Measurements from ENCODE around the gene ELMO1.

ELMO1 gene

DNA sequence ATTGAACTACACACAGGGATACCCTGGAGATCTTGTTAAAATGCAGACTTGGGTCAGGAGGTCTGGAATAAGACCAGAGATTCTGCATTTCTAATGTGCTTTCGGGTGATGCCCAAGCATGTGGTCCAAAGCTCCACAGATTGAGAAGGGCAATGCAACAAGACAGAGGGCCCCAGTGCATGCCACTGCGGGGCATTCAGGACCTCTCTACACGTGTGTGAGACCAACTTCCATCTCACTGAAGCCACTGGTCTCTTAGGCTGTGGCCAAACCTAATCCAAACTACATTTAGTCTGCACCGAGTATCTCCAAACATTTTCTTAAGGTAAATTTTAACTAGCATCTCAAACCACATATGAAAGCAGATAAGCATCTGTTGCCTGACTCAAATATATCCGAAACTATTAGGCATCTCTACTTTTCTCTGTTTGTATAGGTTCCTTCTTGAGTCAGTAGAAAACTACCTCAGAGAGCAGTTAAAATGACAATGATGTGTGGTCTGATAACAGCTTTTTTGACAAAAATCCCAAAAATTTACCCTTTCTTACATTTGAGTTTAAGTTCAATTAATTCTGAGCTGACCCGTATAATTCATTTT is 107.5 kb downstream of the ELMO1 start:
- no peak for DNase-seq

DNA sequence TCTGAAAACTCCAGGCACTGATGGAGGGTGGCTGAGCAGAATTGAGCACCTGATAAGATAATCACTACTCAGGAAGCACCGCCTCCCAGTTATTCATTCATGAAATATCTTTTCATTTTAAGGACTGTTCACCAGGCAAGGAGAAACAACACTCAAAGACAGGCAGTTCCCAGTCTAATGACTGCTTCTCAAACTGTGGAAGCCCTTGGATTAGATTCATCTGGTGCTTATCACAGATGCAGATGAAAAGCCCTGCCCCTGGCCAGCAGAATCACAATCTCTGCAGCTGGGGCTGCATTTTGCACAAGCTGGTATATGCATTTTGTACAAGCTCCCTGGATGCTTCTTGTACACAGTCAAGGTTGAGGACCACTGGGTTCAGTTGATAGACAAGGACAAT is 109.7 kb downstream of the ELMO1 start:
- no peak for DNase-seq

DNA sequence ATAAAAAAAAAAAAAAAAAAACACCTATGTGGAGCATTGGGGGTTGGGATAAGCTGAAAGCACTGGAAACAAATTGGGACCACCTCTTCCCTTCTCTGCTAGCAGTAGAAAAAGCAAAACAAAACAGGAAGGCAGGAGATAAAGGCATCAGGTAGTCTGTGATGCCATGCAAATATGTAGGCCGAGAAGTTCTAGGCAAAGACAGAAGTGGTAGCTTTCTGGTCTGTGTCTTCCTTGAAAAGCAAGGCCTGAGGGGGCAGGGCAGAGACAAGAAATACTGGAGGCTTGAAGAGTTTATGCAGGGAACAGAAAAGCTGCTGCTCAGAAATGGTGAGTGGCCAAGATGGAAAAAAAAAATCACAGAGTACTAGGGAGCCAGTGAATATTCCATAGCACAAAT is 111.1 kb downstream of the ELMO1 start:
- no peak for DNase-seq

DNA sequence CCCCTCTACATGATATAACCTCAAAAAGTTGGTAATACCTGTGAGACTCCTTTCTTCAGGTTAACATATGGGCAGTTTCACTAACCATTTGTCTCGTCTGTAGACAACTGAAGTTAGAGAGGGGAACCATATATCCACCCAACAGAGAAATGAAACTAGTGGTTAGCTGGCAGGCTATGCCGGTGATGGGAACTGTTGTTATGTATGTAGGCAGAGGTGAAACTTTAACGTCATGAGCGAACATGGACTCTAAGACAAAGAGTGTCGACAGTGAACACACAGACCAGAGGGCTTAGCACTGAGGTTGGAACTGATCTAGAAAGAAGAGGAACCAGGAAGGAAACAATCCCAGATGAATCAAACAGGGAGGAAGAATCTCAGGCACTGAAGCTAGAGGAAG is 112.4 kb downstream of the ELMO1 start:
- DNase-seq: no peak

DNA sequence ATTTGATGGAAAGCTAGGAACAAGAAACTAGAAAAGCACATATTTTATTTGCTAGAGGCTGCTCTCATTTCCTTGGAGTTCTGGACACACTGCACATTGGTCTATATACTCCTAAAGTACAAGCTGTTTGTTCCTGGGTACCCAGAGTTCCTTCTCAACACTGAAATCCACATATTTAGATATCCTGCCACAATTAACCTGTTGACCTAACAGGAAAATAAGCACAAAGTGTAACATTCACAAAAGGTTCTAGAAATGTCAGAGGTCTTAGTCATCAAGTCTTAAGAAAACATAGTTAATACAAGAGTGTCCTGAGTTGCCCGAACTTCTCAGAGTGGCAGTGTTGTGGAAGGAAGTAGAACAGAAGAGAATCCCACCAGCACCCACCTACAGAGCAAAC is 115.6 kb downstream of the ELMO1 start:
- no peak for DNase-seq

GRCh38 chr7:37332243-37333016 is 116.2 kb downstream of the ELMO1 start:
- no peak for DNase-seq

DNA sequence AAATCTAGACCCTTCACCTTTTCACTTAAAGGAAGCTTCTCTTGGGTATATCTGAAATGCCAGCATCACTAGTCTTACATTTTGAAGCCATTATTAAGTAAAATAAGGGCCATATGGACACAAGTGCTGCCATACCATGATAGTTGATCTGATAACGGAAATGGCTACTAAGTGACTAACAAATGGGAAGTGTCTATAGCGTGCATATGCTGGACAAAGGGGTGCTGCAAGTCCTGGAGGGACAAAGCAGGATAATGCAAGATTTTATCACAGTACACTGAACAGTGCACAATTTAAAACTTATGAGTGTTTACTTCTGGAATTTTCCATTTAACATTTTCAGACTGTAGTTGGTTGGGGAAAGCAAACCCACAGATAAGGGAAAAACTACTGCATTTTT is 117.9 kb downstream of the ELMO1 start:
- DNase-seq: no peak

DNA sequence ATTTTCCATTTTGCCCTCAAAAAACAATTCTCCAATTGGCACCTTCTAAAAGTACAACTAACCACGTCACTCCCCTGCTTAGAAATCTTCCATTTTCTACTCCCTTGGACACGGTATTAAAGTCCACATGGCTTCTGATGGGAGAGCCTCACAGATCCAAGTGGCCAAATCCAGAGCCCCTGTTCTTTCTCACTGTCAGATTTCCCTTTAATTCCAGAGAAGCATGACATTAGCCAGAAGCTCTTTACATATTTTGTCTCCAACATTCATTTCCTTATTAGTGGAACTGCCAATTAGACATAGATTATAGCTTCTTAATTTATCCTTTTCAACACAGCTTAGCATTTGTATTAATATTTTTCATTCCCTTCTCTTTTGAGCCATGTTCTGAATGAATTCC is 118.7 kb downstream of the ELMO1 start:
- DNase-seq: no peak

GRCh38 chr7:37327288-37327687 is 121.4 kb downstream of the ELMO1 start:
- no peak for DNase-seq

DNA sequence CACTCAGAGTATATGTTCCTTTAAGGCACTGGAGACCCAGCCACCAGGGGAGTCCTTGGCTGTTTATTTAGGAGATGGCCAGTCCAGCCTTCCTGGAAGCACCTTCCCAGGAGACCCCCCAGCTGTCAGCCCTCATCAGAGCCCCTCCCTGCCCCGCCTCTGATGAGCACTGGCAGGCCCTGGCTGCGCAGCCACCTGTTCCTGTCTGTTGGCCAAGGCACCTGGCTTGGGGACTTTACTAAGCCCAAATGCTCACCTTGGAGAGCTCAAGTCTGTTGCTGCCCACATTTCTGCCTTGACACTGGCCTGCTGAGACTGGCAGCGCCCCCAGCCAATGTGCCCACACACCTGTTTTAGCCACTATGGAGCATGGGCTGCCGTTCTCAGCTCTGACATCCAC is 124.7 kb downstream of the ELMO1 start:
- no peak for DNase-seq

DNA sequence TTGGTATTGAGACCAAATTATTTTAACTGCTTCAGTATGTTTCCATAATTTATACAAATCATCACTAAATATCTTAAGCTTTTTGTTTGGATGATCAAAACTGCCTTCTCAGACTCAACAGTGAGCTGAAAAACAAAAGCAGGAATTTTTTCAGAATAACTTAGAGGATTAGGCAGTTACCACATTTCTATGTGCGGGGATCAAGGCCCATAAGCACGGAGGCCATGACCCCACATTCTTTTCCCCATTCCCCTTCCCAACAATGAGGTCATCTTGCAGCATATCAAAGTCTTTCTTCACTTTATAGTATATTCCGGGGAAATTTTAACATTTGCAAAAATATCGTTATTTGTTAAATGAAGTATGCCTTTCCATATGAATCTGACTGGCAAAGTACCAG is 125.8 kb downstream of the ELMO1 start:
- no peak for DNase-seq

DNA sequence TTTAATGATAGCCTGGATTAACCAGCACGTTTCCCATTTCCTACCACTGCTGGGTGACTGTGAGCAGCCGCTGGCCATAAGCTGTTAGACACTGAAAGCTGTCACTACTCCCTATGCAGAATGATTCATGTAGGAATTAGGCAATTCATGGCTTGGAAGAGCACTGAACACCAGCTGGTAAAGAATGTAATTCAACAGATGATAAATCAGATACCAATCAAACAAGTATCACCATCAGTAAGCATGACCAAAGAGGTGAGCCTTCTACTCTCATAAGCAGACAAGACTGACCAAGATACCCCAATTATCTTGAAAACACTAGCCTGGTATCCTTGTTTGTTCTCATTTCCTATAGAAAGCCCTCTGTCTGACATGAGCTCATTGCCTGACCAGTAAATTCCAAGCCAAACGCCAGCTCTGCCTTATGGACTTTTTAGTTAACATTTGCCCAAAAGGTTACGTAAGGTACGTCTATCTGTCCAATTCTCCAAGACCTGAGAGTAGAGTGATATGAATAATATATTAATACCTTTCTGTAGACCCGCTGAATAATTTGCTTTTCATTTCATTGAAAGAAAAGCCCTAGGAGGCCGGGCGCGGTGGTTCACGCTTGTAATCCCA is 127.7 kb downstream of the ELMO1 start:
- no peak for DNase-seq

- no peak for DNase-seq
Observed at GRCh38 chr7:37320140-37320847, 128.4 kb downstream of the ELMO1 start.

DNA sequence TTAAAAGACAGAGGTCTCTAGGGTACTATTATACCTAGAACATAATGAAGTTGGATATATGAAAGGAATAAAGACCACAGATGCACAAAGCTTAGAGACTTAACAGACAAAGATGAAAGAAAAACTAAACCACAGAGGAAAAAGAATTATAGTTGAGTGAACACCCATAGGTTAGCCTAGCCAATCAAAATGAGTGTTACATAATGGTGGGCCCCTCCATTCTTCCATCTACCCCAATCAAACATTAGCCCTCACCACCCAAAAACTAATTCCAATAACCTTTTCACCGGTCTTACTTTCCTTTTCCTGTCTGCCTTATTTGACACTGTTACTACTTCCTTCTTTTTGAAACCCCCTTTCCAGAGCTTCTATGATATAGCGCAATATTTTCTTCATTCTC is 130.1 kb downstream of the ELMO1 start:
- no peak for DNase-seq

GRCh38 chr7:37315772-37316715 is 132.6 kb downstream of the ELMO1 start:
- DNase-seq: no peak

DNA sequence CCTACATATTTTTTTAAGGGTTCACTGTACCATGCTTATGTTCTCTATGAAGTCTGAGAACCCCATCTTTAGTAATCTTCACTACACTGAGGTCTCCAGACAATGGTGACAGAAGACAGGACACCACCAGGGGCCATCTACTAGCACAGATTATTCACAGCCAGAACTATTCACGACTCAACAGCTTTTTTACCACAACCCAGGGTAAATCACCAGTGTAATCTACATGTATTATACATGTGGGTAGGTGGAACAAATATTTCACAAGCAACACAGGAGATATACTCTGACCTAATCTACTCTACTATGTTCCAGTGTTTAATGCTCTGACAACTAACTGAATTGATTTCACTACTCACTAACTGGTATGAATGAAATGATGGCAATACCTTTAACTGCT is 136.1 kb downstream of the ELMO1 start:
- no peak for DNase-seq

DNA sequence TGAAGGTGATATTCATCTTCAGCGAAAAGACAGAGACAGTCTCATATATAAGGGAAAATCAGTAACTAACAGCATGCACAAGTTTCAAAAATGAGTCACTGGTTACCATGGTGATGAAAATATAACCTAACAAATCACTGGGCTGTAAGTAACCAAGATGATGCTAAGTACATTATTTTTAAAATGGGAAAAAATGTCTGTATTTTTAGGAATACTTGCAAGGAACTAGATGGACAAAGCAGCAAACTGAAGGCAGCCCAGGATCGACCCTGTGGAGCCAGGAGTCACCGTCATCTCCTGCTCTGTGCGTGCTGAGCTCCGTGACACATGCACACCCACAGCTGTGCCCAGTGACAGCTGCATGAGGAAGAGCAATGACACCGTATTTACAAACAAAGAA is 137.3 kb downstream of the ELMO1 start:
- no peak for DNase-seq

DNA sequence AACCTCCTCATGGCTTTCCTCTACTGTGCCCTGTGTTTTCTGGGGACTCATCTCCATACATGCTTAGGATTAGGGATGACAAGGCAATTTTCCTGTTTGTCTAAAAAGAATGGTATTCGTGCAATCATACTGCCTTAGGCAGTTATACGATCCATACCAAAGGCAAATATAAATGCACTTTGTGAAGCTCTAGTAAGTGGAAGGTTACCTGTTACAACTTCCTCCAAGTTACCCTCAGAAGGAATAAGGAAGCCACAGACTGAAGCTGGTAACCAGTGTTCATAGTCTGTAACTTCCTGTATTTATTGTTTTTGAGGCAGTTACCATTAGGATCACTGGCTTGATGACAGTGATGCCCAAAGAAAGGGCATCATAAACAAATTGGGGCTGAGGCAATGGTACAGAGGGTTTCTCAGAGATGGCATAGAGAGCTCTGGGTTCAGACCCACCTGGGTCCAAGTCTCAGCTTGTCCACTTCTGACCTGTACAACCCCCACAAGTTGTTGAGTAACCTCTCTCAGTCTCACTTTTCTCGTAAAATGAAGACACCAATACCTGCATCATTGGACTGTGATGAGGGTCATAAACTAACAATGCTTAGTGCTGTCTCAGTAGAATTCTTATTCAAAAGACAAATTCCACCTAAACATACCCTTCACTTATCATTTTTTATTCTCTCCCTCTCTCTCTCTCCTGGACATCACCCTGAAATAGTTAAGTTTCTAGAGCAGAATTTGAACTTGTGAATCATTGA is 138.2 kb downstream of the ELMO1 start:
- DNase-seq: no peak

DNA sequence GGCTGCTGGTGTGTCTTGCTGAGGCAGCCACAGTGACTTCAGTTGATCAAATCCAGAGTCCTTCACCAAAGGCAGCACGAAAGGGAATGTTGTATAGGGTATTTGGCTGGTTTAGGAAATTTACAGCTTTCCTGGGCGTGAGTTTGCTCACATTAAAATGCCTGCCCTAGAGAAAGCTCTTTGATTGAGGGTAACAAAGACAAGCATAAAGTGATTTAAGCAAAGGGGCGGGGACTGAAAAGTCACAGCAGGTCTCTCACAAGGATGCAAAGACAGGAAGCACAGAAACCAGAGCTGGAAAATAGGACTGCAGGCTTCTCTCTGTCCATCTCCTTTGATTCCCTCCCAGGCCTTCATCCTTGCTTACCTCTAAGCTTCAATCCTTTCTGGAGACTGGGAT is 139.2 kb downstream of the ELMO1 start:
- DNase-seq: no peak

GRCh38 chr7:37304921-37305320 is 143.7 kb downstream of the ELMO1 start:
- DNase-seq: no peak

DNA sequence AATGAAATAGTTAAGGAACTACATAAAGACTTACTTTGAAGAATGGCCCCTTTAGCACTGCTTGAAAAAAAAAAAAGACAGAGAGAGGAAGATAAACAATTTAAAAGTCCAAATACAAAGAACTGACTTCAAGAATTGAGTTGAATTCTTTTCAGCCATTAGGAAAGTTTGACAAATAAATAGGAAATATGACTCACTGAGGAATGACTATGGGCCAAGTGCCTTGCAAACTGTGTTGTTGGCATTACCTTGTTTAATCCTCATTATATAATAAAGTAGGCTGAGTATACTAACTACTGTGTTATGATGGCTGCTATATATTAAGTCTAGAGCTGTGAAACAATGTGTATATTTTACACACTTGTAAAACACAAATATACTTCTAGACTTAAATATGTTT is 151.1 kb downstream of the ELMO1 start:
- DNase-seq: no peak

- DNase-seq: no peak
Observed at GRCh38 chr7:37295401-37295800, 153.3 kb downstream of the ELMO1 start.
